ENCODE results near the gene BHMT2. TPM values are rescaled to one million over a fixed set of nuclear protein-coding genes. Genes with fewer than 3 reads are reported as not detected.

Gene BHMT2
- total RNA-seq, 1 donor from 2014 or later: not detected

DNA sequence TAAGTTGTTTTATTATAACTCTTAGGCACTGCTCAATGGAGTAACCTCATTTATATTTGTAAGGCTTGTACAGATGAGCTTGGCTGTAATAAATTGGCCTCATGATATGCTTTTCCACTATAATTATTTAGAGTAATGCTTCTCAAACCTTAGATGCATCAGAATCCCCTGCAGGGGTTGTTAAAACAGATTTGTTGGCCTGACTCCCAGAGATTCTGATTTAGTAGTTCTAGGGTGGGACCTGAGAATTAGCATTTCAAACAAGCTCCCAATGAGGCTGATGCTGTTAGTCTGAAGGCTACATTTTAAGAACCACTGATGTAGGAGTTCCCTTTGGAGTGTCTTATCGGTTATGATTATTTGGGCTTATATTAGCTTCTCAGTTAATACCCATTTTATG is 46.2 kb upstream of the BHMT2 start:
- no peak overlapping the region for H3K4me3 Mint-ChIP-seq
- peaks cover 17% of the 10 kb centered on the region for H3K4me1 Mint-ChIP-seq
- H3K27me3 Mint-ChIP-seq: peaks cover 59% of the 10 kb centered on the region
- no peak for TF ChIP-seq CTCF (IDR thresholded peaks at IDR 0.05)
- DNase-seq (no peak), ATAC-seq (ENCODE audit: low read depth) (no peak)
- no peak overlapping the region for H3K27ac Mint-ChIP-seq
- intact Hi-C loops (cut with micrococcal nuclease): no loop called here
- ChIA-PET POLR2A (no interaction called here), CTCF (interaction anchor here (1.4 to 4.6 kb wide), 4 partner anchors 14 to 555 kb away, joined by 4 to 47 read pairs (median 6); no protein-coding TSS in a partner anchor)
- H3K9me3 Mint-ChIP-seq: no peaks in the 10 kb centered on the region
- no peaks in the 10 kb centered on the region for H3K36me3 Mint-ChIP-seq (ENCODE audit: low read depth)

DNA sequence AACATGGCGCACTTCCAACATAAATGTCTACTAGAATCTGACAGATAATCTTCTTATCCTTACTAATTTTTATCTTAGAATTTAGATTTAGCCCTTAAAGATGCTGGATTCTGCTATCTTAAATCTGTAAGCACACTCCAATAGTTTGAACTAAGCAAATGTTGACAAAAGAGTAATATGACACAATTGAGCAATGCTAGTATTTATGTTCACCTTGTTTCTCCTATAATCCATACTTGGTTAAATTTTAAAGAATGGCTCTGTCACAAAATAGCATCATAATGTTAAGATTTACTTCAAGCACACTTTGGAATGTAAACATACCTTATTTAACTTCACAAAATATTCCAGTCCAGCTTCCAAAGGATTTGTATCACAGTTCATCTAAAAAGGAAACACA is 45.6 kb upstream of the BHMT2 start:
- Mint-ChIP-seq H3K4me1 (peaks cover 17% of the 10 kb centered on the region), H3K27me3 (peaks cover 57% of the 10 kb centered on the region), H3K36me3 (ENCODE audit: low read depth) (no peaks in the 10 kb centered on the region), H3K9me3 (no peaks in the 10 kb centered on the region), H3K27ac (no peak overlapping the region), H3K4me3 (no peak overlapping the region)
- DNase-seq (no peak), ATAC-seq (ENCODE audit: low read depth) (no peak)
- POLR2A ChIA-PET: interaction anchor here (1.4 kb wide), 1 partner anchor 39 kb away, joined by 7 read pairs; the partner anchor contains the start of gene ARSB
- intact Hi-C loops (cut with micrococcal nuclease): no loop called here
- CTCF ChIA-PET: interaction anchor here (1.4 to 2.9 kb wide), 4 partner anchors 8 to 556 kb away, joined by 4 to 10 read pairs (median 6); no protein-coding TSS in a partner anchor
- TF ChIP-seq CTCF (IDR thresholded peaks at IDR 0.05): no peak

DNA sequence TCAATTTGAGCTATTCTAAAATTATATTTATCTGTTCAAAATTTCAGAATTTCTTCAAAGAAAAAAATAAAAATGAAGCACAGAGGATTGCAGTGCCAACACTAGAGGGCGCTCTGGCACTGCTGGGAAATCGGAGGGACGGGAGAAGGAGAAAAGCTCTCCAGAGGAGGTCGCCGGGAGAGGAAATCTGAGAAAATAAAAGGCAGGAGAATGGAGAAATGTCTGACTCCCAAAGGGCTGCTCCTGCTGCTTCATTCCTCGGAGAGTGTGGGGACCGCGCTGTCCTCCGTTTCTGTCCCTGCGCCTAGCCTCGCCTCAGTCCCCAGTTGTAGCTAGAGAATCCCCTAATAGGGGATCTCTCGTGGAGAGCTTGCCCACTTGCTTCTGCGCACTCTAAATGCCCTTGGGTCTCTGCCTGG is 44.5 kb upstream of the BHMT2 start:
- DNase-seq (no peak), ATAC-seq (ENCODE audit: low read depth) (no peak)
- H3K27ac Mint-ChIP-seq: no peak overlapping the region
- CTCF ChIA-PET: interaction anchor here (0.9 to 2.9 kb wide), 11 partner anchors 9 to 557 kb away, joined by 3 to 18 read pairs (median 4); no protein-coding TSS in a partner anchor
- H3K27me3 Mint-ChIP-seq: peaks cover 54% of the 10 kb centered on the region
- peaks cover 17% of the 10 kb centered on the region for H3K4me1 Mint-ChIP-seq
- no peaks in the 10 kb centered on the region for H3K9me3 Mint-ChIP-seq
- no peaks in the 10 kb centered on the region for H3K36me3 Mint-ChIP-seq (ENCODE audit: low read depth)
- H3K4me3 Mint-ChIP-seq: peak overlapping the region; percentile 39
- intact Hi-C loops (cut with micrococcal nuclease): loop anchor here (1.0 kb wide), 3 partner anchors 108 to 833 kb away; no protein-coding TSS in a partner anchor
- TF ChIP-seq CTCF (IDR thresholded peaks at IDR 0.05): peak; percentile 98
- POLR2A ChIA-PET: interaction anchor here (1.0 to 1.4 kb wide), 2 partner anchors 40 to 108 kb away, joined by 7 to 12 read pairs; partner anchors contain the start of gene ARSB

DNA sequence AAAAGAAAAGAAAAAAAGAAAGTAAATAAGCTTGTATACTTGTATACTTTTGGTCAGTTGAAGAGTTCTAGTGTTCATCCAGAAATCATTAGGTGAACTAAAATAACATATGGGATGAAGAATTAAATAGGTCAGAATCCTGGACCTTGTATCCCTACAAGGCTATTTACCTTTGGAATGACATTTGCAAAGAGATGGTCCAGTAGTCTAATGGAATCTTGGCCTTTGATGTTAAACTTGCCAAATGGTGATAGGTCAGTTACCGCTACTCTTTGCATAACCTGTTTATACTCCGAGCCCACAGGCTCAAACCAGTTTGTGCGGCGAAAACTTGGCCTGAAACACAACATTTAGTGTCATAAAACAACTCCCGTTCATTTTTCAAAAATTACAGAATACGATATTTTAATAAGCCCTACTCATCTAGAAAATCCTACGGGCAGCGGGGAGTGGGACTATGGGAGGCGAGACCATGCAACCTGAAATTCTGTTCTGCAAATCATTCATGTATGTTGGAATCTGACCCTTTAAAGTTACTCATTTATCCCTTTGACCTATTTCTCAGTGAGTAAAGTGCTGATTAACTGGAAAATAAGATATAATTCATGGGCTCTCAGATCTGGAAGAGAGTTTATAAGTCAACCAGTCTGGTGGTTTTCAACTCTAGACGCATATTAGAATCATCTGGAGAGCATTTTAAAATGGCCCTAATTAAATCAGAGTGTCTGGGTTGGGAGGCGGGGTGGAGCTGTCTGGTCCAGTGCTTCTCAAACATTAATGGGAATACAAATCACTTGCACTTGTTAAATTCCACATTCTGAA is 38.7 kb upstream of the BHMT2 start:
- DNase-seq: no peak
- H3K4me1 Mint-ChIP-seq: no peaks in the 10 kb centered on the region
- no peak for ATAC-seq (ENCODE audit: low read depth)
- ChIA-PET POLR2A (no interaction called here), CTCF (no interaction called here)
- no peaks in the 10 kb centered on the region for H3K36me3 Mint-ChIP-seq (ENCODE audit: low read depth)
- H3K9me3 Mint-ChIP-seq: no peaks in the 10 kb centered on the region
- H3K27me3 Mint-ChIP-seq: peaks cover 11% of the 10 kb centered on the region
- no peak overlapping the region for H3K27ac Mint-ChIP-seq
- H3K4me3 Mint-ChIP-seq: no peak overlapping the region
- TF ChIP-seq CTCF (IDR thresholded peaks at IDR 0.05): no peak
- intact Hi-C loops (cut with micrococcal nuclease): no loop called here

GRCh38 chr5:79031485-79031867 is 38.1 kb upstream of the BHMT2 start:
- no peak for TF ChIP-seq CTCF (IDR thresholded peaks at IDR 0.05)
- ATAC-seq (ENCODE audit: low read depth): no peak
- no peak for DNase-seq
- no peak overlapping the region for H3K27ac Mint-ChIP-seq
- CTCF ChIA-PET: no interaction called here
- POLR2A ChIA-PET: no interaction called here
- H3K4me1 Mint-ChIP-seq: no peaks in the 10 kb centered on the region
- no peaks in the 10 kb centered on the region for H3K9me3 Mint-ChIP-seq
- no peaks in the 10 kb centered on the region for H3K36me3 Mint-ChIP-seq (ENCODE audit: low read depth)
- H3K27me3 Mint-ChIP-seq: peaks cover 10% of the 10 kb centered on the region
- intact Hi-C loops (cut with micrococcal nuclease): no loop called here
- H3K4me3 Mint-ChIP-seq: no peak overlapping the region

All from activated B cell treated with CpG ODN at 0.5 μM for 24 hours (primary cell).